IMR-90 (cell line): ENCODE data around the gene SYDE2. TPM values are rescaled to one million over a fixed set of nuclear protein-coding genes. Genes with fewer than 3 reads are reported as not detected.
A peak's percentile ranks its signal among the peaks of the same experiment; 100 is the strongest.

ENCODE experiments used
- ATAC-seq: fragments of 200-7000 bp; cut with Tn5 transposase; 2 replicates; pipeline ENCODE4 v1.9.1; 2020; ENCODE audit warnings: low read depth, mild to moderate bottlenecking, moderate library complexity
- BruUV-seq: library from RNA; stranded (reverse); fragments of 400-500 nt; replicated peaks from 2 replicates; lab custom pipeline; 2021; lab: Mats Ljungman, UMichigan
- CTCF ChIA-PET: fragments of 300-600 bp; formaldehyde crosslinking; extraction: SDS; loops from one replicate; lab custom pipeline; 2021; ENCODE audit warnings: antibody characterized with exemption; lab: Yijun Ruan, JAX
- POLR2A ChIA-PET: fragments of 300-600 bp; sonication (Branson Sonifier 250); formaldehyde crosslinking; loops from one replicate; lab custom pipeline; 2022; ENCODE audit warnings: antibody characterized with exemption; ENCODE audit not compliant: unreplicated experiment; lab: Charles Lee
- DNase-seq: peaks from one replicate; pipeline ENCODE4 v3.0.0; 2013
- H2AFZ ChIP-seq: replicated peaks from 2 replicates; pipeline ENCODE3; 2013; ENCODE audit warnings: low read length, mild to moderate bottlenecking; ENCODE audit not compliant: poor library complexity
- H2AK5ac ChIP-seq: 2 replicates; pipeline ENCODE4 v1.6.1; 2013; ENCODE audit warnings: low read depth, low read length, inconsistent platforms
- H2AK9ac ChIP-seq: replicated peaks from 2 replicates; pipeline ENCODE3; 2013; ENCODE audit warnings: mild to moderate bottlenecking, low read depth, low read length, moderate library complexity; ENCODE audit not compliant: poor library complexity
- H2BK120ac ChIP-seq: 2 replicates; pipeline ENCODE4 v1.6.1; 2013; ENCODE audit warnings: low read depth, low read length, inconsistent platforms
- H2BK15ac ChIP-seq: 3 replicates; pipeline ENCODE4 v1.6.1; 2013; ENCODE audit warnings: low read depth, low read length, inconsistent platforms
- H2BK20ac ChIP-seq: 2 replicates; pipeline ENCODE4 v1.6.1; 2013; ENCODE audit warnings: low read depth, mild to moderate bottlenecking, inconsistent platforms, low read length, moderate library complexity
- H2BK5ac ChIP-seq: 2 replicates; pipeline ENCODE4 v1.6.1; 2013; ENCODE audit warnings: mild to moderate bottlenecking, low read depth, low read length, inconsistent platforms; ENCODE audit not compliant: poor library complexity, severe bottlenecking
- H3K14ac ChIP-seq: replicated peaks from 2 replicates; pipeline ENCODE4 v1.6.1; 2013; ENCODE audit warnings: low read depth, low read length, inconsistent platforms
- H3K18ac ChIP-seq: 2 replicates; pipeline ENCODE4 v1.6.1; 2013; ENCODE audit warnings: low read depth, low read length, control low read depth
- H3K23ac ChIP-seq: 2 replicates; pipeline ENCODE4 v1.6.1; 2013; ENCODE audit warnings: low read depth, low read length, inconsistent platforms
- H3K27ac ChIP-seq: 2 replicates; pipeline ENCODE4 v1.5.1; 2013; ENCODE audit warnings: mild to moderate bottlenecking, control low read depth, low read length; ENCODE audit not compliant: insufficient read depth
- H3K27me3 ChIP-seq: 2 replicates; pipeline ENCODE4 v1.6.1; 2013; ENCODE audit warnings: low read length; ENCODE audit not compliant: control insufficient read depth, insufficient read depth
- H3K36me3 ChIP-seq: 2 replicates; pipeline ENCODE4 v1.6.1; 2013; ENCODE audit warnings: low read length, mixed read lengths; ENCODE audit not compliant: control insufficient read depth, insufficient read depth
- H3K4ac ChIP-seq: 2 replicates; pipeline ENCODE4 v1.6.1; 2013; ENCODE audit warnings: low read depth, low read length, inconsistent platforms
- H3K4me1 ChIP-seq: 2 replicates; pipeline ENCODE4 v1.6.1; 2013; ENCODE audit warnings: low read length, mixed read lengths; ENCODE audit not compliant: control insufficient read depth, insufficient read depth
- H3K4me2 ChIP-seq: 2 replicates; pipeline ENCODE4 v1.6.1; 2013; ENCODE audit warnings: low read depth, mild to moderate bottlenecking, control low read depth, low read length, moderate library complexity
- H3K4me3 ChIP-seq: 2 replicates; pipeline ENCODE4 v1.5.1; 2013; ENCODE audit warnings: low read depth, mild to moderate bottlenecking, control low read depth, low read length, moderate library complexity; ENCODE audit not compliant: insufficient read depth
- H3K56ac ChIP-seq: 2 replicates; pipeline ENCODE4 v1.6.1; 2013; ENCODE audit warnings: low read length, inconsistent platforms; ENCODE audit not compliant: insufficient read depth; ENCODE audit errors: extremely low read depth
- H3K79me1 ChIP-seq, 2 experiments: 2 replicates each; pipeline ENCODE4 v1.6.1; 2013; ENCODE audit warnings: low read length in 2 of 2, inconsistent platforms in 1 of 2, low read depth in 1 of 2
- H3K9ac ChIP-seq: 2 replicates; pipeline ENCODE4 v1.6.1; 2013; ENCODE audit warnings: low read depth, low read length, control low read depth
- H3K9me1 ChIP-seq: 2 replicates; pipeline ENCODE4 v1.6.1; 2013; ENCODE audit warnings: low read length, inconsistent platforms; ENCODE audit not compliant: insufficient read depth
- H3K9me3 ChIP-seq: 2 replicates; pipeline ENCODE4 v1.6.1; 2013; ENCODE audit warnings: low read length; ENCODE audit not compliant: control insufficient read depth, insufficient read depth
- H4K20me1 ChIP-seq: 2 replicates; pipeline ENCODE4 v1.6.1; 2013; ENCODE audit warnings: low read length, inconsistent platforms; ENCODE audit not compliant: insufficient read depth
- H4K5ac ChIP-seq: 2 replicates; pipeline ENCODE4 v1.6.1; 2013; ENCODE audit warnings: mild to moderate bottlenecking, low read depth, low read length, control low read depth
- H4K8ac ChIP-seq, 2 experiments: 2 replicates each; pipeline ENCODE4 v1.6.1; 2013; ENCODE audit warnings: low read depth in 2 of 2, low read length in 2 of 2, control low read depth in 1 of 2, inconsistent platforms in 1 of 2
- H4K91ac ChIP-seq: 2 replicates; pipeline ENCODE4 v1.6.1; 2013; ENCODE audit warnings: low read depth, low read length, inconsistent platforms; ENCODE audit not compliant: insufficient read depth
- CEBPB ChIP-seq: IDR thresholded peaks from 2 replicates; pipeline ENCODE4 v1.6.1; 2012; ENCODE audit warnings: low read depth, low read length, improper control_type of control experiment
- POLR2A ChIP-seq: IDR thresholded peaks from 2 replicates; pipeline ENCODE4 v1.6.1; 2012; ENCODE audit warnings: mild to moderate bottlenecking, low read depth, low read length
- RCOR1 ChIP-seq: IDR thresholded peaks from 2 replicates; pipeline ENCODE4 v1.6.1; 2012; ENCODE audit warnings: mild to moderate bottlenecking, low read length, improper control_type of control experiment; ENCODE audit not compliant: insufficient replicate concordance
- SMC3 ChIP-seq: fragments of 150-350 bp; IDR thresholded peaks from 2 replicates; pipeline ENCODE4 v1.6.1; 2016; ENCODE audit warnings: low read depth, mild to moderate bottlenecking, antibody characterized with exemption, low read length, moderate library complexity
- WGBS, 2 experiments: methylation state at CpG; one replicate each; pipeline versions ENCODE4 v1.1.5 to v1.1.7; 2013; ENCODE audit warnings: missing lambda C conversion rate in 2 of 2; ENCODE audit not compliant: insufficient read length in 1 of 2; ENCODE audit errors: extremely low coverage in 2 of 2; 5-methylcytosine and 5-hydroxymethylcytosine counted together
- dilution Hi-C: fragments of 300-500 bp; cut with HindIII; formaldehyde crosslinking; loops from one replicate; pipeline ENCODE4 v1.14.3; 2018; ENCODE audit warnings: low sequenced_read_pairs; ENCODE audit not compliant: unreplicated experiment
- in situ Hi-C: fragments of 300-500 bp; cut with MboI; formaldehyde crosslinking; loops from 3 replicates; pipeline ENCODE4 v1.14.3; 2019; ENCODE audit warnings: low sequenced_read_pairs, inconsistent platforms, mixed read lengths
- intact Hi-C: fragments of 100-400 bp; cut with micrococcal nuclease; formaldehyde crosslinking; loops from 2 replicates; pipeline ENCODE4 v1.10.0; 2022
- polyA plus RNA-seq, 3 experiments: library from polyadenylated mRNA; depleted of rRNA; stranded (reverse); fragments of >200 nt; gene quantifications; 2 replicates each; pipeline ENCODE4 v1.2.3, GENCODE V29; 2012; ENCODE audit warnings: low replicate concordance in 1 of 3
- total RNA-seq: library from RNA; depleted of rRNA; stranded (reverse); fragments of >200 nt; gene quantifications from 2 replicates; pipeline ENCODE4 v1.2.3, GENCODE V29; 2012

The SYDE2 gene
- total and polyA plus RNA-seq, 2 of the 4 experiments (the other 2 are of a cell fraction), result 1.8 to 10.0 TPM

DNA sequence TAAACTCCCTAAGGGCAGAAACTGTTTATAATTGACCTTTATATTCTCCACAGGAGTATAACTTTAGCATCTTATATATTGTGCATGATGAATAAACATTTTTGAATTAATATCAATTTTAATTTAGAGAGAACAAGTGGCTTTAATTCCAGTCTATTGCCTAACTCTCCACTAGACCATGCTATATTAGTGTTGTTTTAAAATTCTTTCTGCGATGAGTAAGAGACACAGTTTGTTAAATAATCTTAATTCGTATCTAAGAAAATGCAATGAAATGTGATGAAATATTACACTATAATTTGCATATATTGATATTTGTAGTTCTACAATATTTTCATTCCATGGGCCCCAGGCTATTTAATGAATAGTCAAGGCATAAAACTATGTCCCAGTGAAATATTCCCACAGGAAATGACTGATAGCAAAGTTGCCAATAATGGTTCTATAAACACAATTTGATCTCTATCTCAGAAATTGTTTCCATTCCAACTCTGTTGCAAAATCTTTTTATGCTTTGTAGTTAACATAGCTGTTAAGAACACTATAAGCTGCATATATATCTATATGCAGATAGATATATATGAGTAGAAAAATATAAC is 2.9 kb upstream of the SYDE2 start:
- Histone ChIP-seq H2BK5ac (peak overlapping the region; percentile 3), H4K5ac (no peak overlapping the region), H3K9ac (no peak overlapping the region), H2BK20ac (no peak overlapping the region), H3K4me2 (no peak overlapping the region), H4K8ac (no peak overlapping the region), H3K4me1 (peaks cover 6% of the 10 kb centered on the region), H3K79me1 (peaks cover 3 to 15% of the 10 kb centered on the region in 2 experiments), H3K14ac (no peak overlapping the region), H4K20me1 (no peaks in the 10 kb centered on the region; the same call in 1 of the 2 replicates), H3K4me3 (no peak overlapping the region), H3K4ac (no peak overlapping the region), H3K23ac (no peak overlapping the region), H2AFZ (no peak overlapping the region), H3K9me3 (no peaks in the 10 kb centered on the region), H3K27me3 (no peaks in the 10 kb centered on the region), H4K91ac (no peak overlapping the region), H3K27ac (no peak overlapping the region), H3K56ac (no peak overlapping the region), H2AK5ac (no peak overlapping the region), H2AK9ac (no peak overlapping the region), H3K9me1 (no peaks in the 10 kb centered on the region), H2BK120ac (no peak overlapping the region), H3K36me3 (no peaks in the 10 kb centered on the region), H2BK15ac (no peak overlapping the region), H3K18ac (no peak overlapping the region)
- no TSS peak for BruUV-seq
- ChIA-PET POLR2A (no interaction called here), CTCF (interaction anchor here (0.6 to 0.7 kb wide), 2 partner anchors 51 to 55 kb away, joined by 3 read pairs; no protein-coding TSS in a partner anchor)
- no CpG with 5 or more reads among the region's 2 CpGs for WGBS, 2 experiments
- DNase-seq (peak; percentile 22), ATAC-seq (no peak)
- in situ Hi-C loops (no loop called here), dilution Hi-C loops (no loop called here), intact Hi-C loops (no loop called here)
- TF ChIP-seq CEBPB (peak; percentile 63), POLR2A (no peak), SMC3 (no peak), RCOR1 (no peak)
